CD14-positive monocyte (primary cell): ENCODE measurements around the gene ZNF546. TPM values are rescaled to one million over a fixed set of nuclear protein-coding genes. Genes with fewer than 3 reads are reported as not detected.
A peak's percentile ranks its signal among the peaks of the same experiment; 100 is the strongest.

Experiments used
- DNase-seq, 3 donors: peaks; one replicate each; pipeline ENCODE4 v3.0.0-alpha.2; 2011 to 2022
- H2AFZ ChIP-seq: 2 replicates; pipeline ENCODE4 v1.6.0; 2012; ENCODE audit warnings: mild to moderate bottlenecking, low read depth, low read length, inconsistent platforms; ENCODE audit not compliant: insufficient read depth, poor library complexity, severe bottlenecking
- H3K27ac ChIP-seq, 2 donors: 1 replicate in 1 of 2; 2 replicates in 1 of 2; pipeline ENCODE4 v1.5.1; 2012 to 2013; ENCODE audit warnings: low read length in 2 of 2, control low read depth in 1 of 2, inconsistent platforms in 1 of 2, low read depth in 1 of 2, mild to moderate bottlenecking in 1 of 2
- H3K27me3 ChIP-seq, 2 donors: one replicate each; pipeline versions ENCODE4 v1.6.0 to v1.6.1; 2011 to 2013; ENCODE audit warnings: low read length in 2 of 2; ENCODE audit not compliant: control insufficient read depth in 2 of 2, insufficient read depth in 2 of 2
- H3K36me3 ChIP-seq, 2 donors: replicated peaks in 1 of 2; 1 replicate in 1 of 2; 2 replicates in 1 of 2; pipeline versions ENCODE4 v1.5.1 to v1.6.1; 2012 to 2013; ENCODE audit warnings: low read length in 2 of 2, control low read depth in 1 of 2, inconsistent platforms in 1 of 2, mild to moderate bottlenecking in 1 of 2; ENCODE audit not compliant: insufficient read depth in 2 of 2, control insufficient read depth in 1 of 2
- H3K4me1 ChIP-seq, 2 donors: 1 replicate in 1 of 2; 2 replicates in 1 of 2; pipeline versions ENCODE4 v1.5.1 to v1.6.1; 2012 to 2013; ENCODE audit warnings: low read length in 2 of 2, control low read depth in 1 of 2, inconsistent platforms in 1 of 2, mild to moderate bottlenecking in 1 of 2, moderate library complexity in 1 of 2; ENCODE audit not compliant: insufficient read depth in 2 of 2, control insufficient read depth in 1 of 2
- H3K4me2 ChIP-seq: replicated peaks from 2 replicates; pipeline ENCODE3; 2012; ENCODE audit warnings: low read length, moderate library complexity, mild to moderate bottlenecking; ENCODE audit not compliant: poor library complexity, severe bottlenecking; ENCODE audit errors: extremely low read depth
- H3K4me3 ChIP-seq, 3 experiments: fragments of 200-600 bp in 1 of 3; sonication (generic) in 1 of 3; replicated peaks in 1 of 3; 1 replicate in 2 of 3; 2 replicates in 1 of 3; pipeline ENCODE4 v1.5.1; 2011 to 2013; ENCODE audit warnings: low read length in 3 of 3, mild to moderate bottlenecking in 3 of 3, control low read depth in 2 of 3, low read depth in 2 of 3, inconsistent platforms in 1 of 3, moderate library complexity in 1 of 3
- H3K79me2 ChIP-seq: 2 replicates; pipeline ENCODE4 v1.6.0; 2012; ENCODE audit warnings: mild to moderate bottlenecking, control low read depth, inconsistent platforms, low read length, moderate library complexity; ENCODE audit not compliant: insufficient read depth
- H3K9ac ChIP-seq: 2 replicates; pipeline ENCODE4 v1.6.0; 2017; ENCODE audit warnings: low read length, mild to moderate bottlenecking; ENCODE audit not compliant: insufficient read depth, poor library complexity, severe bottlenecking
- H3K9me3 ChIP-seq, 2 donors: replicated peaks in 1 of 2; 1 replicate in 1 of 2; 2 replicates in 1 of 2; pipeline versions ENCODE4 v1.5.1 to v1.6.1; 2012 to 2013; ENCODE audit warnings: low read length in 2 of 2, control low read depth in 1 of 2; ENCODE audit not compliant: control insufficient read depth in 1 of 2, insufficient read depth in 1 of 2
- H4K20me1 ChIP-seq: 2 replicates; pipeline ENCODE4 v1.6.0; 2012; ENCODE audit warnings: mild to moderate bottlenecking, low read length, control low read depth, moderate library complexity; ENCODE audit not compliant: insufficient read depth
- H3K27ac Mint-ChIP-seq, 7 donors: one replicate each; pipeline ENCODE4 v1.8.0; 2020; ENCODE audit warnings: mild to moderate bottlenecking in 7 of 7, mixed read lengths in 7 of 7, moderate library complexity in 6 of 7, inconsistent platforms in 2 of 7
- H3K27me3 Mint-ChIP-seq, 3 donors: one replicate each; pipeline ENCODE4 v1.8.0; 2021 to 2022; ENCODE audit warnings: low read depth in 3 of 3, mild to moderate bottlenecking in 3 of 3, mixed read lengths in 3 of 3, moderate library complexity in 3 of 3, inconsistent platforms in 1 of 3
- H3K36me3 Mint-ChIP-seq, 2 donors: one replicate each; pipeline ENCODE4 v1.8.0; 2020; ENCODE audit warnings: mixed read lengths in 2 of 2, inconsistent platforms in 1 of 2, mild to moderate bottlenecking in 1 of 2
- H3K4me1 Mint-ChIP-seq: one replicate; pipeline ENCODE4 v1.8.0; 2020; ENCODE audit warnings: mild to moderate bottlenecking, mixed read lengths
- H3K4me3 Mint-ChIP-seq, 2 donors: one replicate each; pipeline ENCODE4 v1.8.0; 2020; ENCODE audit warnings: mild to moderate bottlenecking in 2 of 2, mixed read lengths in 2 of 2, moderate library complexity in 1 of 2
- H3K9me3 Mint-ChIP-seq, 7 donors: one replicate each; pipeline ENCODE4 v1.8.0; 2020 to 2022; ENCODE audit warnings: mixed read lengths in 7 of 7, mild to moderate bottlenecking in 6 of 7, moderate library complexity in 6 of 7, inconsistent platforms in 2 of 7
- CTCF ChIP-seq: fragments of 200-600 bp; IDR thresholded peaks from one replicate; pipeline ENCODE4 v1.8.0; 2022; ENCODE audit warnings: antibody characterized with exemption, mild to moderate bottlenecking
- WGBS: methylation state at CpG from one replicate; pipeline ENCODE4 v1.1.5; 2013; ENCODE audit warnings: missing lambda C conversion rate; ENCODE audit not compliant: insufficient coverage; 5-methylcytosine and 5-hydroxymethylcytosine counted together
- intact Hi-C, 2 donors: fragments of 100-400 bp; cut with micrococcal nuclease; formaldehyde crosslinking; loops; one replicate each; pipeline versions ENCODE4 v1.15.0 to v1.15.1; 2023
- polyA plus RNA-seq, 3 donors: library from polyadenylated mRNA; depleted of rRNA in 1 of 3; unstranded in 2 of 3; stranded (reverse) in 1 of 3; fragments of 300-500 nt in 2 of 3; fragments of >200 nt in 1 of 3; fragmentation: Illumina TruSeq in 2 of 3; gene quantifications; 1 replicate in 2 of 3; 2 replicates in 1 of 3; pipeline ENCODE4 v1.2.3, GENCODE V29; 2012 to 2021

ZNF546 gene
- polyA plus RNA-seq, 3 donors = 1.3 to 2.3 (median 1.4) TPM

- H2AFZ ChIP-seq = no peak overlapping the region
- H3K36me3 Mint-ChIP-seq = peaks cover 41 to 47% of the 10 kb centered on the region in 2 donors
- WGBS = no CpG with 5 or more reads among the region's 1 CpG
Measured at GRCh38 chr19:40006273-40006691, 9.4 kb downstream of the ZNF546 start.

GRCh38 chr19:40009674-40010073 is 12.8 kb downstream of the ZNF546 start:
- Mint-ChIP-seq H3K27me3 (no peaks in the 10 kb centered on the region), H3K36me3 (peaks cover 64 to 74% of the 10 kb centered on the region in 2 donors), H3K9me3 (peaks cover 23 to 52% (median 38%) of the 10 kb centered on the region in 7 donors), H3K4me3 (no peak overlapping the region), H3K4me1 (no peaks in the 10 kb centered on the region), H3K27ac (no peak overlapping the region)
- H4K20me1 ChIP-seq = no peaks in the 10 kb centered on the region
- intact Hi-C loops = no loop called here
- no peaks in the 10 kb centered on the region for H3K79me2 ChIP-seq
- H3K4me1 ChIP-seq = no peaks in the 10 kb centered on the region
- peaks cover 12 to 40% of the 10 kb centered on the region in 2 donors for H3K9me3 ChIP-seq
- no peak overlapping the region for H3K4me3 ChIP-seq
- no peak for TF ChIP-seq CTCF
- DNase-seq = no peak
- H2AFZ ChIP-seq = no peak overlapping the region
- peaks cover 40 to 73% of the 10 kb centered on the region in 2 donors for H3K36me3 ChIP-seq
- H3K27ac ChIP-seq = no peak overlapping the region
- no peaks in the 10 kb centered on the region for H3K27me3 ChIP-seq
- no peak overlapping the region for H3K9ac ChIP-seq
- H3K4me2 ChIP-seq = no peak overlapping the region

More at GRCh38 chr19:40006273-40006691, 9.4 kb downstream of the ZNF546 start:
- Histone ChIP-seq H3K27ac (no peak overlapping the region), H3K79me2 (no peaks in the 10 kb centered on the region), H3K9ac (no peak overlapping the region), H3K4me3 (no peak overlapping the region), H3K27me3 (no peaks in the 10 kb centered on the region), H3K36me3 (peaks cover 34 to 44% of the 10 kb centered on the region in 2 donors), H3K9me3 (peaks cover 3 to 7% of the 10 kb centered on the region in 2 donors), H3K4me1 (no peaks in the 10 kb centered on the region), H4K20me1 (no peaks in the 10 kb centered on the region), H3K4me2 (no peak overlapping the region)
- Mint-ChIP-seq H3K27ac (peak overlapping the region in 2 of 7 donors; percentile 56 to 63), H3K9me3 (peaks cover 4 to 23% (median 12%) of the 10 kb centered on the region in 7 donors), H3K4me3 (no peak overlapping the region), H3K4me1 (no peaks in the 10 kb centered on the region), H3K27me3 (no peaks in the 10 kb centered on the region)
- no peak for DNase-seq
- intact Hi-C loops = no loop called here
- no peak for TF ChIP-seq CTCF
